HepG2 (cell line): Measurements from ENCODE around the gene NT5DC1. TPM values are rescaled to one million over a fixed set of nuclear protein-coding genes. Genes with fewer than 3 reads are reported as not detected.
A peak's percentile ranks its signal among the peaks of the same experiment; 100 is the strongest.

Experiments used
- ATAC-seq: fragments of 200-7000 bp; cut with Tn5 transposase; 3 replicates; pipeline ENCODE4 v1.9.1; 2020; ENCODE audit warnings: mild to moderate bottlenecking, moderate library complexity
- BruUV-seq: library from RNA; stranded (reverse); fragments of 400-500 nt; replicated peaks from 2 replicates; lab custom pipeline; 2021; lab: Mats Ljungman, UMichigan
- CTCF ChIA-PET: fragments of 300-600 bp; formaldehyde crosslinking; extraction: SDS; loops from one replicate; lab custom pipeline; 2021; ENCODE audit warnings: low total read pairs, inconsistent platforms, low intra/inter-chr PET ratio; lab: Yijun Ruan, JAX
- POLR2A ChIA-PET: fragments of 350-600 bp; sonication (Branson Sonifier 250); formaldehyde crosslinking; loops from one replicate; lab custom pipeline; 2020; ENCODE audit warnings: antibody characterized with exemption, inconsistent platforms; lab: Yijun Ruan, JAX
- DNase-seq: peaks from one replicate; pipeline ENCODE4 v3.0.0-alpha.2; 2015; ENCODE audit warnings: low spot score
- FAIRE-seq: peaks from 3 replicates; lab custom pipeline; 2011; peaks lifted over from hg19 to GRCh38; lab: Jason Lieb, UNC
- H2AFZ ChIP-seq: one replicate; pipeline ENCODE4 v1.6.1; 2011; ENCODE audit warnings: low read length, inconsistent platforms
- H3K27ac ChIP-seq: fragments of 300-600 bp; 3 replicates; pipeline ENCODE4 v1.8.0; 2011; ENCODE audit warnings: mixed run types, mild to moderate bottlenecking, mixed read lengths, low read length, inconsistent platforms; ENCODE audit not compliant: insufficient read depth; ENCODE audit errors: extremely low read length
- H3K27me3 ChIP-seq, 2 experiments: fragments of 200-600 bp in 1 of 2; 2 replicates in 1 of 2; 3 replicates in 1 of 2; pipeline versions ENCODE4 v1.6.0 to v1.8.0; 2011; ENCODE audit warnings: low read length in 2 of 2, mild to moderate bottlenecking in 2 of 2, moderate library complexity in 2 of 2, inconsistent platforms in 1 of 2; ENCODE audit not compliant: insufficient read depth in 2 of 2, control insufficient read depth in 1 of 2
- H3K36me3 ChIP-seq, 2 experiments: fragments of 200-600 bp in 1 of 2; replicated peaks in 1 of 2; 2 replicates in 1 of 2; 3 replicates in 1 of 2; pipeline versions ENCODE4 v1.5.1 to v1.8.0; 2011; ENCODE audit warnings: low read length in 2 of 2, inconsistent platforms in 1 of 2; ENCODE audit not compliant: insufficient read depth in 2 of 2, control insufficient read depth in 1 of 2
- H3K4me1 ChIP-seq: 2 replicates; pipeline ENCODE4 v1.5.1; 2012; ENCODE audit warnings: low read length, inconsistent platforms; ENCODE audit not compliant: insufficient read depth
- H3K4me2 ChIP-seq: 2 replicates; pipeline ENCODE4 v1.6.0; 2011; ENCODE audit warnings: low read depth, low read length, inconsistent platforms
- H3K4me3 ChIP-seq, 3 experiments: fragments of 200-600 bp in 1 of 3; sonication (generic), shearing (Covaris generic) in 1 of 3; replicated peaks in 1 of 3; 2 replicates each; pipeline ENCODE4 v1.5.1; 2011 to 2016; ENCODE audit warnings: low read length in 3 of 3, inconsistent platforms in 2 of 3, low read depth in 2 of 3, mild to moderate bottlenecking in 2 of 3, control low read depth in 1 of 3, mixed read lengths in 1 of 3; ENCODE audit not compliant: insufficient read depth in 1 of 3
- H3K79me2 ChIP-seq: one replicate; pipeline ENCODE4 v1.6.1; 2011; ENCODE audit warnings: low read length, inconsistent platforms; ENCODE audit not compliant: insufficient read depth
- H3K9ac ChIP-seq: 2 replicates; pipeline ENCODE4 v1.6.0; 2011; ENCODE audit warnings: mild to moderate bottlenecking, low read depth, low read length, inconsistent platforms; ENCODE audit not compliant: insufficient read depth
- H3K9me3 ChIP-seq: 2 replicates; pipeline ENCODE4 v1.5.1; 2012; ENCODE audit warnings: mild to moderate bottlenecking, low read length
- H4K20me1 ChIP-seq: 2 replicates; pipeline ENCODE4 v1.6.0; 2011; ENCODE audit warnings: inconsistent platforms, mild to moderate bottlenecking, low read length, moderate library complexity; ENCODE audit not compliant: insufficient read depth
- CAMTA2 ChIP-seq: sonication (generic); formaldehyde crosslinking; IDR thresholded peaks from 2 replicates; pipeline ENCODE4 v1.4.0; 2020; ENCODE audit warnings: mild to moderate bottlenecking, missing genetic modification reagents, borderline replicate concordance
- CTCF ChIP-seq: sonication (generic); formaldehyde crosslinking; IDR thresholded peaks from 2 replicates; pipeline ENCODE4 v1.5.0; 2020; ENCODE audit warnings: mild to moderate bottlenecking, missing genetic modification reagents, moderate library complexity
- GLI4 ChIP-seq: sonication (generic); formaldehyde crosslinking; IDR thresholded peaks from 2 replicates; pipeline ENCODE4 v1.5.1; 2020; ENCODE audit warnings: missing genetic modification reagents, mild to moderate bottlenecking, moderate library complexity, borderline replicate concordance
- JUN ChIP-seq: sonication (generic); formaldehyde crosslinking; IDR thresholded peaks from 2 replicates; pipeline ENCODE4 v1.4.0; 2020; ENCODE audit warnings: mild to moderate bottlenecking, missing genetic modification reagents
- KDM3A ChIP-seq: IDR thresholded peaks from 2 replicates; pipeline ENCODE4 v1.6.1; 2018; ENCODE audit warnings: low read depth, missing compliant biosample characterization
- PRMT3 ChIP-seq: sonication (generic); formaldehyde crosslinking; IDR thresholded peaks from 2 replicates; pipeline ENCODE4 v1.8.1; 2022; ENCODE audit warnings: low read depth, mild to moderate bottlenecking, moderate library complexity, missing genetic modification reagents, borderline replicate concordance
- RCOR2 ChIP-seq: IDR thresholded peaks from 2 replicates; pipeline ENCODE4 v1.6.1; 2016; ENCODE audit warnings: missing biosample characterization, missing genetic modification reagents
- SETDB1 ChIP-seq: sonication (generic); formaldehyde crosslinking; IDR thresholded peaks from 2 replicates; pipeline ENCODE4 v1.5.1; 2020; ENCODE audit warnings: missing genetic modification reagents, mild to moderate bottlenecking, borderline replicate concordance
- ZBTB8A ChIP-seq: sonication (generic); formaldehyde crosslinking; IDR thresholded peaks from 2 replicates; pipeline ENCODE4 v1.4.0; 2020; ENCODE audit warnings: mild to moderate bottlenecking, low read depth, missing genetic modification reagents, borderline replicate concordance
- ZIK1 ChIP-seq: sonication (generic); formaldehyde crosslinking; IDR thresholded peaks from 2 replicates; pipeline ENCODE4 v1.5.0; 2020; ENCODE audit warnings: mild to moderate bottlenecking, low read depth, missing genetic modification reagents, borderline replicate concordance
- ZNF10 ChIP-seq: sonication (generic); formaldehyde crosslinking; IDR thresholded peaks from 2 replicates; pipeline ENCODE4 v1.4.0; 2020; ENCODE audit warnings: mild to moderate bottlenecking, low read depth, missing genetic modification reagents, borderline replicate concordance
- ZNF12 ChIP-seq: sonication (generic); formaldehyde crosslinking; IDR thresholded peaks from 2 replicates; pipeline ENCODE4 v1.5.0; 2020; ENCODE audit warnings: missing genetic modification reagents
- ZNF331 ChIP-seq: sonication (generic); formaldehyde crosslinking; IDR thresholded peaks from 2 replicates; pipeline ENCODE4 v1.4.0; 2020; ENCODE audit warnings: missing genetic modification reagents
- ZNF33B ChIP-seq: sonication (generic); formaldehyde crosslinking; IDR thresholded peaks from 2 replicates; pipeline ENCODE4 v1.5.1; 2020; ENCODE audit warnings: mild to moderate bottlenecking, missing genetic modification reagents
- ZNF34 ChIP-seq: sonication (generic); formaldehyde crosslinking; IDR thresholded peaks from 2 replicates; pipeline ENCODE4 v1.4.0; 2020; ENCODE audit warnings: mild to moderate bottlenecking, missing genetic modification reagents, borderline replicate concordance
- ZNF367 ChIP-seq: sonication (generic); formaldehyde crosslinking; IDR thresholded peaks from 2 replicates; pipeline ENCODE4 v1.4.0; 2020; ENCODE audit warnings: missing genetic modification reagents, borderline replicate concordance
- WGBS: methylation state at CpG from one replicate; pipeline ENCODE4 v1.1.6; 2017; ENCODE audit warnings: low lambda C conversion rate; 5-methylcytosine and 5-hydroxymethylcytosine counted together
- in situ Hi-C: cut with HindIII; loops from 2 replicates; pipeline ENCODE4 v1.10.0; 2017; ENCODE audit warnings: low pct_unique_long_range_greater_than_20kb; ENCODE audit not compliant: extremely low pct_ligation_motif_present
- intact Hi-C: fragments of 100-400 bp; cut with micrococcal nuclease; formaldehyde crosslinking; loops from one replicate; pipeline ENCODE4 v1.10.0; 2022; ENCODE audit not compliant: unreplicated experiment
- polyA plus RNA-seq, 8 experiments: library from polyadenylated mRNA; depleted of rRNA in 3 of 8; stranded (reverse) in 7 of 8; unstranded in 1 of 8; fragments of >200 nt; fragmentation: Illumina TruSeq in 4 of 8; extraction: Trizol in 4 of 8; gene quantifications; 2 replicates each; pipeline versions ENCODE4 v1.2.1 to v1.2.3, GENCODE V29; 2011 to 2016; ENCODE audit warnings: low read depth in 4 of 8, missing spikeins in 1 of 8, mixed read lengths in 1 of 8; ENCODE audit not compliant: insufficient read depth in 1 of 8
- total RNA-seq, 5 experiments: library from RNA; depleted of rRNA; stranded (reverse); fragments of >200 nt; fragmentation: Illumina TruSeq; extraction: Trizol; gene quantifications; 2 replicates each; pipeline ENCODE4 v1.2.3, GENCODE V29; 2016; ENCODE audit warnings: low read depth in 1 of 5

The NT5DC1 gene
- total and polyA plus RNA-seq, 2 of the 13 experiments (the other 11 are each of a cell fraction or from before 2014, with no cell fraction given), result 27.0 to 56.1 TPM

GRCh38 chr6:116278481-116278829, 177.8 kb downstream of the NT5DC1 start:
- TF ChIP-seq ZNF33B (CRISPR knock-in tag) (0 out of 2 replicates have a peak, but pooled peaks have one; percentile 34), ZNF34 (CRISPR knock-in tag) (no peak)
- intact Hi-C loops (loop anchor here (2.0 to 10.0 kb wide), 4 partner anchors 24 to 354 kb away; partner anchors contain the start of genes NT5DC1, RWDD1 and TSPYL4), in situ Hi-C loops (loop anchor here (10.0 to 25.0 kb wide), 2 partner anchors 286 to 384 kb away; partner anchors contain the start of gene ZUP1)
- H3K4me1 ChIP-seq, result peaks cover 49% of the 10 kb centered on the region
- no peak overlapping the region for H2AFZ ChIP-seq
- H3K36me3 ChIP-seq, result 0 out of 5 replicates have a peak, but pooled peaks cover 0 to 3% of the 10 kb centered on the region in 2 experiments
- H3K9me3 ChIP-seq, result no peaks in the 10 kb centered on the region
- DNase-seq, result no peak
- peak overlapping the region; percentile 97 for H3K9ac ChIP-seq
- ChIA-PET POLR2A (interaction anchor here (1.2 to 3.0 kb wide), 5 partner anchors 10 to 293 kb away, joined by 4 to 35 read pairs (median 15); partner anchors contain the start of genes RWDD1 and TSPYL4), CTCF (no interaction called here)
- WGBS, result 69% methylated on average over 11 of the region's 11 CpGs
- peak overlapping the region; percentile 87 for H3K27ac ChIP-seq
- H3K79me2 ChIP-seq, result peaks cover 43% of the 10 kb centered on the region
- peak; percentile 3; the same call in 1 of the 3 replicates for ATAC-seq
- peak overlapping the region; percentile 90 for H3K4me2 ChIP-seq
- H3K4me3 ChIP-seq, result peak overlapping the region; percentile 82 to 97 (median 87)
- no peaks in the 10 kb centered on the region; a peak in 1 of 5 replicates for H3K27me3 ChIP-seq
- BruUV-seq, result no TSS peak
- FAIRE-seq, result no peak
- peaks cover 35% of the 10 kb centered on the region for H4K20me1 ChIP-seq

GRCh38 chr6:116278854-116279231, 178.2 kb downstream of the NT5DC1 start:
- no peaks in the 10 kb centered on the region for H3K9me3 ChIP-seq
- intact Hi-C loops (loop anchor here (1.0 to 10.0 kb wide), 5 partner anchors 11 to 353 kb away; partner anchors contain the start of genes NT5DC1, RWDD1 and TSPYL4), in situ Hi-C loops (loop anchor here (10.0 to 25.0 kb wide), 2 partner anchors 286 to 383 kb away; partner anchors contain the start of gene ZUP1)
- H3K27ac ChIP-seq, result peak overlapping the region; percentile 87
- H3K4me3 ChIP-seq, result peak overlapping the region; percentile 82 to 97 (median 87)
- peaks cover 49% of the 10 kb centered on the region for H3K4me1 ChIP-seq
- 12% methylated on average over 12 of the region's 12 CpGs for WGBS
- H2AFZ ChIP-seq, result no peak overlapping the region
- H3K9ac ChIP-seq, result peak overlapping the region; percentile 97
- ChIA-PET POLR2A (interaction anchor here (1.2 to 3.0 kb wide), 8 partner anchors 8 to 338 kb away, joined by 3 to 35 read pairs (median 6); partner anchors contain the start of genes RSPH4A, RWDD1 and TSPYL4), CTCF (no interaction called here)
- 0 out of 5 replicates have a peak, but pooled peaks cover 0 to 3% of the 10 kb centered on the region in 2 experiments for H3K36me3 ChIP-seq
- no peak for FAIRE-seq
- H4K20me1 ChIP-seq, result peaks cover 35% of the 10 kb centered on the region
- peak; percentile 68 for ATAC-seq
- H3K79me2 ChIP-seq, result peaks cover 43% of the 10 kb centered on the region
- DNase-seq, result peak; percentile 15
- BruUV-seq, result no TSS peak
- no peaks in the 10 kb centered on the region; a peak in 1 of 5 replicates for H3K27me3 ChIP-seq
- peak overlapping the region; percentile 90 for H3K4me2 ChIP-seq
- TF ChIP-seq ZNF12 (CRISPR knock-in tag) (0 out of 2 replicates have a peak, but pooled peaks have one; percentile 25), JUN (CRISPR knock-in tag) (no peak), RCOR2 (CRISPR knock-in tag) (no peak), ZNF10 (CRISPR knock-in tag) (no peak), KDM3A (CRISPR knock-in tag) (no peak), ZNF367 (no peak), GLI4 (no peak), ZIK1 (CRISPR knock-in tag) (no peak), ZBTB8A (CRISPR knock-in tag) (no peak), ZNF33B (CRISPR knock-in tag) (no peak), SETDB1 (CRISPR knock-in tag) (no peak), CTCF (CRISPR knock-in tag) (no peak), CAMTA2 (CRISPR knock-in tag) (0 out of 2 replicates have a peak, but pooled peaks have one; percentile 16), PRMT3 (CRISPR knock-in tag) (peak; percentile 8; the same call in 1 of the 2 replicates), ZNF331 (CRISPR knock-in tag) (no peak)
